ENCODE results near the gene MAP6.

MAP6 gene

GRCh38 chr11:75595429-75595828, 73.4 kb downstream of the MAP6 start:
- no peak overlapping the region for H3K4me3 ChIP-seq (ENCODE audit: insufficient read depth, low read depth, low read length)
- H3K9me3 ChIP-seq (ENCODE audit: control insufficient read depth, low read length), result no peaks in the 10 kb centered on the region
- H3K36me3 ChIP-seq (ENCODE audit: control insufficient read depth, insufficient read depth, low read length), result no peaks in the 10 kb centered on the region
- 94 to 96% methylated on average over 2 of the region's 2 CpGs for WGBS, 2 experiments
- peaks cover 8% of the 10 kb centered on the region for H3K4me1 ChIP-seq (ENCODE audit: control insufficient read depth, insufficient read depth, low read length)
- H3K27ac ChIP-seq (ENCODE audit: insufficient read depth, low read depth, low read length, poor library complexity, severe bottlenecking), result no peak overlapping the region
- H3K27me3 ChIP-seq (ENCODE audit: control insufficient read depth, insufficient read depth, low read length, poor library complexity, severe bottlenecking), result no peaks in the 10 kb centered on the region

- H3K27me3 ChIP-seq (ENCODE audit: control insufficient read depth, insufficient read depth, low read length, poor library complexity, severe bottlenecking), result no peaks in the 10 kb centered on the region
- no peak overlapping the region for H3K27ac ChIP-seq (ENCODE audit: insufficient read depth, low read depth, low read length, poor library complexity, severe bottlenecking)
- WGBS, 2 experiments, result 88 to 89% methylated on average over 6 of the region's 6 CpGs
- no peaks in the 10 kb centered on the region for H3K9me3 ChIP-seq (ENCODE audit: control insufficient read depth, low read length)
- no peak overlapping the region for H3K4me3 ChIP-seq (ENCODE audit: insufficient read depth, low read depth, low read length)
- H3K4me1 ChIP-seq (ENCODE audit: control insufficient read depth, insufficient read depth, low read length), result peaks cover 8% of the 10 kb centered on the region
- H3K36me3 ChIP-seq (ENCODE audit: control insufficient read depth, insufficient read depth, low read length), result no peaks in the 10 kb centered on the region
These were observed 74.6 kb downstream of the MAP6 start for GRCh38 chr11:75594211-75594610.

GRCh38 chr11:75593286-75593915, 75.4 kb downstream of the MAP6 start:
- peaks cover 8% of the 10 kb centered on the region for H3K4me1 ChIP-seq (ENCODE audit: control insufficient read depth, insufficient read depth, low read length)
- no peaks in the 10 kb centered on the region for H3K9me3 ChIP-seq (ENCODE audit: control insufficient read depth, low read length)
- no peaks in the 10 kb centered on the region for H3K27me3 ChIP-seq (ENCODE audit: control insufficient read depth, insufficient read depth, low read length, poor library complexity, severe bottlenecking)
- H3K36me3 ChIP-seq (ENCODE audit: control insufficient read depth, insufficient read depth, low read length), result no peaks in the 10 kb centered on the region
- H3K27ac ChIP-seq (ENCODE audit: insufficient read depth, low read depth, low read length, poor library complexity, severe bottlenecking), result no peak overlapping the region
- WGBS, 2 experiments, result 76 to 83% methylated on average over 2 of the region's 2 CpGs
- no peak overlapping the region for H3K4me3 ChIP-seq (ENCODE audit: insufficient read depth, low read depth, low read length)

GRCh38 chr11:75592715-75593114, 76.1 kb downstream of the MAP6 start:
- no peaks in the 10 kb centered on the region for H3K9me3 ChIP-seq (ENCODE audit: control insufficient read depth, low read length)
- H3K27me3 ChIP-seq (ENCODE audit: control insufficient read depth, insufficient read depth, low read length, poor library complexity, severe bottlenecking), result no peaks in the 10 kb centered on the region
- no peak overlapping the region for H3K27ac ChIP-seq (ENCODE audit: insufficient read depth, low read depth, low read length, poor library complexity, severe bottlenecking)
- H3K4me1 ChIP-seq (ENCODE audit: control insufficient read depth, insufficient read depth, low read length), result peaks cover 8% of the 10 kb centered on the region
- no peak overlapping the region for H3K4me3 ChIP-seq (ENCODE audit: insufficient read depth, low read depth, low read length)
- 66 to 75% methylated on average over 2 of the region's 2 CpGs for WGBS, 2 experiments
- H3K36me3 ChIP-seq (ENCODE audit: control insufficient read depth, insufficient read depth, low read length), result no peaks in the 10 kb centered on the region

- no peak overlapping the region for H3K27ac ChIP-seq (ENCODE audit: insufficient read depth, low read depth, low read length, poor library complexity, severe bottlenecking)
- H3K36me3 ChIP-seq (ENCODE audit: control insufficient read depth, insufficient read depth, low read length), result no peaks in the 10 kb centered on the region
- no peaks in the 10 kb centered on the region for H3K27me3 ChIP-seq (ENCODE audit: control insufficient read depth, insufficient read depth, low read length, poor library complexity, severe bottlenecking)
- WGBS, 2 experiments, result 64 to 75% methylated on average over 6 of the region's 6 CpGs
- peaks cover 8% of the 10 kb centered on the region for H3K4me1 ChIP-seq (ENCODE audit: control insufficient read depth, insufficient read depth, low read length)
- H3K4me3 ChIP-seq (ENCODE audit: insufficient read depth, low read depth, low read length), result no peak overlapping the region
- no peaks in the 10 kb centered on the region for H3K9me3 ChIP-seq (ENCODE audit: control insufficient read depth, low read length)
These were observed 76.9 kb downstream of the MAP6 start for GRCh38 chr11:75591966-75592365.

GRCh38 chr11:75591371-75591770, 77.5 kb downstream of the MAP6 start:
- Histone ChIP-seq H3K9me3 (ENCODE audit: control insufficient read depth, low read length) (no peaks in the 10 kb centered on the region), H3K36me3 (ENCODE audit: control insufficient read depth, insufficient read depth, low read length) (no peaks in the 10 kb centered on the region), H3K27ac (ENCODE audit: insufficient read depth, low read depth, low read length, poor library complexity, severe bottlenecking) (no peak overlapping the region), H3K4me3 (ENCODE audit: insufficient read depth, low read depth, low read length) (no peak overlapping the region), H3K4me1 (ENCODE audit: control insufficient read depth, insufficient read depth, low read length) (peaks cover 8% of the 10 kb centered on the region), H3K27me3 (ENCODE audit: control insufficient read depth, insufficient read depth, low read length, poor library complexity, severe bottlenecking) (no peaks in the 10 kb centered on the region)
- WGBS, 2 experiments, result 89 to 91% methylated on average over 8 of the region's 8 CpGs

GRCh38 chr11:75589933-75590332, 78.9 kb downstream of the MAP6 start:
- 90 to 94% methylated on average over 2 of the region's 2 CpGs for WGBS, 2 experiments
- H3K27me3 ChIP-seq (ENCODE audit: control insufficient read depth, insufficient read depth, low read length, poor library complexity, severe bottlenecking), result no peaks in the 10 kb centered on the region
- no peak overlapping the region for H3K27ac ChIP-seq (ENCODE audit: insufficient read depth, low read depth, low read length, poor library complexity, severe bottlenecking)
- H3K9me3 ChIP-seq (ENCODE audit: control insufficient read depth, low read length), result no peaks in the 10 kb centered on the region
- no peak overlapping the region for H3K4me3 ChIP-seq (ENCODE audit: insufficient read depth, low read depth, low read length)
- H3K36me3 ChIP-seq (ENCODE audit: control insufficient read depth, insufficient read depth, low read length), result no peaks in the 10 kb centered on the region
- peaks cover 10% of the 10 kb centered on the region for H3K4me1 ChIP-seq (ENCODE audit: control insufficient read depth, insufficient read depth, low read length)

GRCh38 chr11:75589051-75589450, 79.8 kb downstream of the MAP6 start:
- Histone ChIP-seq H3K9me3 (ENCODE audit: control insufficient read depth, low read length) (no peaks in the 10 kb centered on the region), H3K4me3 (ENCODE audit: insufficient read depth, low read depth, low read length) (no peak overlapping the region), H3K27me3 (ENCODE audit: control insufficient read depth, insufficient read depth, low read length, poor library complexity, severe bottlenecking) (no peaks in the 10 kb centered on the region), H3K27ac (ENCODE audit: insufficient read depth, low read depth, low read length, poor library complexity, severe bottlenecking) (no peak overlapping the region), H3K36me3 (ENCODE audit: control insufficient read depth, insufficient read depth, low read length) (no peaks in the 10 kb centered on the region), H3K4me1 (ENCODE audit: control insufficient read depth, insufficient read depth, low read length) (peaks cover 6% of the 10 kb centered on the region)
- 93 to 94% methylated on average over 7 of the region's 7 CpGs for WGBS, 2 experiments

DNA sequence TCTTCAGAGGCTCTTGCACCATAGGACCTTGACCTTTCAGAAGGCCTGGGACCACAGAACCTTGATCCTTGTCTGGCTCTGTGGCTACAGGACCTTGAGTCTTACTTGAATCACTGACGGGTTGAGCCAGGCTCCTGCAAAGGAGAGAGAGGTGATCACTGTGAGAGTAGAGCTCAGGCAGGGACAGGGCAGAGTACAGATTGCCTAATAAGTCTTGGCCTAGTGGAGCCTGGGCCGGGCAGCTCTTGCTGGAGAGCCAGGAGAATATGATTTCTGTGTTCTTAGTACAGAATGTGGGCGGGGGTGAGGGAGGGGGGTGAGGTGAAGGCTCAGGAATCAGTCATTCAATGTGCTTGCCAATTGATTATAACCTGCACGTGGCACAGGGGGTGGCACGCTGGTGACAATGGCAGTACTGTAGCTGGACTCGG, 80.8 kb downstream of the MAP6 start:
- Histone ChIP-seq H3K27me3 (ENCODE audit: control insufficient read depth, insufficient read depth, low read length, poor library complexity, severe bottlenecking) (no peaks in the 10 kb centered on the region), H3K27ac (ENCODE audit: insufficient read depth, low read depth, low read length, poor library complexity, severe bottlenecking) (no peak overlapping the region), H3K36me3 (ENCODE audit: control insufficient read depth, insufficient read depth, low read length) (no peaks in the 10 kb centered on the region), H3K4me3 (ENCODE audit: insufficient read depth, low read depth, low read length) (no peak overlapping the region), H3K4me1 (ENCODE audit: control insufficient read depth, insufficient read depth, low read length) (peaks cover 6% of the 10 kb centered on the region), H3K9me3 (ENCODE audit: control insufficient read depth, low read length) (no peaks in the 10 kb centered on the region)
- 90 to 95% methylated on average over 6 of the region's 6 CpGs for WGBS, 2 experiments

- WGBS, 2 experiments, result 89 to 95% methylated on average over 3 of the region's 3 CpGs
- Histone ChIP-seq H3K36me3 (ENCODE audit: control insufficient read depth, insufficient read depth, low read length) (no peaks in the 10 kb centered on the region), H3K4me3 (ENCODE audit: insufficient read depth, low read depth, low read length) (no peak overlapping the region), H3K27ac (ENCODE audit: insufficient read depth, low read depth, low read length, poor library complexity, severe bottlenecking) (no peak overlapping the region), H3K4me1 (ENCODE audit: control insufficient read depth, insufficient read depth, low read length) (peaks cover 6% of the 10 kb centered on the region), H3K9me3 (ENCODE audit: control insufficient read depth, low read length) (no peaks in the 10 kb centered on the region), H3K27me3 (ENCODE audit: control insufficient read depth, insufficient read depth, low read length, poor library complexity, severe bottlenecking) (no peaks in the 10 kb centered on the region)
These were observed 82.4 kb downstream of the MAP6 start for GRCh38 chr11:75586395-75586794.

DNA sequence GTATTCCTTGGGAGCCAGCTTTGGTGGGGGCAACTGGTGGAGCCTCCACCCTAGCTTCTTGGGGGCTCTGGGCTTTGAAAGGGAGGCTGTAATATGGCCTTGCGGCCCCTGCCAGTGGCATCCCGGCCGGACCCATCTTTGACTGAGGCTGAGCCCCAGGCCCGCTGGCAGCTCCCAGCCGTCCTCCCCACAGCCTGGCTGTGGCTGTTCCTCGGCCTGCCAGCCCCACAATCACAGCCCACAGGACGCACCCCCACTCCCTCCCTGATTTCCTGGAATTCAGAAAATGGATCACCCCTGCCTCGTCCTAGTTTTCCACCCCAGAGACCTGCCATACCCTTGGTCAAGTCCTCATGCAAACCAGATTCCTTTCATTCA, 83.6 kb downstream of the MAP6 start:
- peaks cover 6% of the 10 kb centered on the region for H3K4me1 ChIP-seq (ENCODE audit: control insufficient read depth, insufficient read depth, low read length)
- H3K27ac ChIP-seq (ENCODE audit: insufficient read depth, low read depth, low read length, poor library complexity, severe bottlenecking), result no peak overlapping the region
- no peaks in the 10 kb centered on the region for H3K36me3 ChIP-seq (ENCODE audit: control insufficient read depth, insufficient read depth, low read length)
- no peaks in the 10 kb centered on the region for H3K27me3 ChIP-seq (ENCODE audit: control insufficient read depth, insufficient read depth, low read length, poor library complexity, severe bottlenecking)
- H3K4me3 ChIP-seq (ENCODE audit: insufficient read depth, low read depth, low read length), result no peak overlapping the region
- 92 to 94% methylated on average over 8 of the region's 8 CpGs for WGBS, 2 experiments
- no peaks in the 10 kb centered on the region for H3K9me3 ChIP-seq (ENCODE audit: control insufficient read depth, low read length)
